AG08396 (cell line): ENCODE results near the gene HELZ.
"Not testable (repeated sequence)": the region's sequence is repeated elsewhere in the genome, so short reads cannot be mapped to it uniquely, and the experiment has no call there.

Experiments used
- DNase-seq: peaks from one replicate; pipeline ENCODE4 v3.0.0; 2012; ENCODE audit warnings: low spot score, mixed read lengths

Gene HELZ

DNA sequence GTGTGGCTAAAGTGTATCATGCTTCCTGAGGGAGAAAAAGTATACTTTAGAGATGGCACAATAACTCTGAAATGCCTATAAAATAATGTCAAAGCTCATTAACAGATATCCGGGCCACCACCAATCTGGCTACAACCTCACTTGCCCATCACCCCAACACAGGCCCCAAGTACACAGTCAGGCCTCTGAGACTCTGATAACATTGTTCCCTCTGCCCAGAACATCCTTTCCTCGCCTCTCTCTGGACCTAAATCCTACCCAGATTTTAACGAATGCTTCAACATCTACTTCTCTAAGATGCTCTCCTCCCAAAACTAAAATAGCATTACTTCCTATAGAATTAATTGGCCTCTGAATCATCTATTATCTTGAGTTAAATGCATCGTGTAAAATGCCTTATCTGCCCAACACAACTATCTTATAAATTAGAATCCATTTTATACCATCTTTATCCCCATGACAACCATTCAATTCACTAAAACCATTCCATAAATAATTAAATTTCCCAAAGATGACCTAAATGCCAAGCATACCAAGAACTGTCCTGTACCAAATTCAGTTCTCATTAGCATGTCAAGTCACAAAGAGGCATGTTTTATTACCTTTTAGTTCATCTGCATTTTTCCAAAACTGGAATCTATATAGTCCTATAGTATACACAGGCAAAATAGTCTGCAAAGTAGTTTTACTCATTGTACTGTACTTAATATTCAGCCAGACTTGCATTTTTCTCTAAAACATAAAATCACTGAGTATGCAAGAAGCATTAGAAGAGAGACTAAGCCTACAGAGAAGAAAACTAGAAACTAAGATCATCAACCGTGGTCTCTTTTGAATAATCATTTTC is 15.7 kb downstream of the HELZ start:
- no peak for DNase-seq

DNA sequence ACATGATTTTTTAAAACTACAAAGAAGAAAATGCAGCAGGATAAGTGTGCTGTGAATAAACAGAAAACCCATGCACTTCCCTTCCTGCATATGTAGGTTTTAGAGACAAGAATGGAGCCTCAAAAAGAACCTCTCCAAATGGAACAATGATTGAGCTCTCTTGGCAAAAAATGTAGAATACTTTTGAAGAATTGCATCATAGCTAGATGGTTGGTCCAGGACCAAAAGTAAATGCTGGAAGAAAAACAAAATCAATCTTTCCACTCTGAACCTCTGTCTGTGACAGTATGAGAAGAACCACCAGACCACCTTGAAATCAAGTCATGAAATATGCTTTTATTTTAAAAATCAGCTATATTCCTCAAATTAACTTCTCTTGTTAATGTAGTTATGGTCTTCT is 17.5 kb downstream of the HELZ start:
- DNase-seq, result no peak

DNA sequence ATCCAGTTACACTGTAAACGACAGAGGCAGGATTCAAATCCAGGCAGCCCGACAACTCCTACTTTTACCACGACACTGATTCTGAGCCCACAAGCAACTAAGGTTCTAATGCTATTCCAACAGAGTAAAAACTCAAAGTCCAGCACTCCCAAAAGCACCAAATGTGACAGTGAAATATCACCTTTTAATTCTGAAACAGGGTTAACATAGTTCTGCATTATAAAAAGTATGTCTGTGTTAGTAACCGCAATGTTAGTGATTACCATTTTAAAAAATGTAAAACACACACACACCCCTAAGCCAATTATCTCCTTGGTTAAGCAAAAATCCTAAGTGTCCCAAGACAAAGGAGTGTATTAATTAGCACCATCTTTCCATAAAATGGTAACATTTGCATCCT is 19.7 kb downstream of the HELZ start:
- no peak for DNase-seq

DNA sequence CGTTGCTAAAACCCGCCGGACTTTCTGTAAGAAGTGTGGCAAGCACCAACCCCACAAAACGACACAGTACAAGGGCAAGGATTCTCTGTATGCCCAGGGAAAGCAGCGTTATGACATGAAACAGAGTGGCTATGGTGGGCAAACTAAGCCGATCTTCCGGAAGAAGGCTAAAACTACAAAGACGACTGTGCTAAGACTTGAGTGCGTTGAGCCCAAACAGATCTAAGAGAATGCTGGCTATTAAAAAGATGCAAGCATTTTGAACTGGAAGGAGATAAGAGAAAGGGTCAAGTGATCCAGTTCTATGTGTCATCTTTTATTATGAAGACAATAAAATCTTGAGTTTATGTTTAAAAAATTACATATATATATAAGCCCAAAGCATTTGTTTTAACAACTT is 20.3 kb downstream of the HELZ start:
- no peak for DNase-seq

DNA sequence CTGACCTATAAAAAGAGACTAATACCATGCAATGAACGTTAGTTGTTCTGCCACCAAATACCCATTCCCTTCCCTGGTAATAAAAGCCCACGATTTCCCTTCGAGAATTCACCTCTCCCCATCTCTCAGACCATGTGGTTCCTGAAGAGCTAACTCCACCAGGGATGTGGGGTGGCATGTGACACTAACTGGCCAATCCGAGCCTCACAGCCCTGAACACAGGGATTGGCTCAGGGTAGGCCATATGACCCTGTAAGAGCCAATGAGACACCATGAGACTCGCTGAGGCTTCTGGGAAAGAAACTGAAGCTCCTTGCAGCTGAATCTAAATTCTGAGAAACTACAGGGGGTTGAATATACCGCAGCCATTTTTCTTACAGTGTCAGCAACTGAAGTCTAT is 21.1 kb downstream of the HELZ start:
- no peak for DNase-seq

DNA sequence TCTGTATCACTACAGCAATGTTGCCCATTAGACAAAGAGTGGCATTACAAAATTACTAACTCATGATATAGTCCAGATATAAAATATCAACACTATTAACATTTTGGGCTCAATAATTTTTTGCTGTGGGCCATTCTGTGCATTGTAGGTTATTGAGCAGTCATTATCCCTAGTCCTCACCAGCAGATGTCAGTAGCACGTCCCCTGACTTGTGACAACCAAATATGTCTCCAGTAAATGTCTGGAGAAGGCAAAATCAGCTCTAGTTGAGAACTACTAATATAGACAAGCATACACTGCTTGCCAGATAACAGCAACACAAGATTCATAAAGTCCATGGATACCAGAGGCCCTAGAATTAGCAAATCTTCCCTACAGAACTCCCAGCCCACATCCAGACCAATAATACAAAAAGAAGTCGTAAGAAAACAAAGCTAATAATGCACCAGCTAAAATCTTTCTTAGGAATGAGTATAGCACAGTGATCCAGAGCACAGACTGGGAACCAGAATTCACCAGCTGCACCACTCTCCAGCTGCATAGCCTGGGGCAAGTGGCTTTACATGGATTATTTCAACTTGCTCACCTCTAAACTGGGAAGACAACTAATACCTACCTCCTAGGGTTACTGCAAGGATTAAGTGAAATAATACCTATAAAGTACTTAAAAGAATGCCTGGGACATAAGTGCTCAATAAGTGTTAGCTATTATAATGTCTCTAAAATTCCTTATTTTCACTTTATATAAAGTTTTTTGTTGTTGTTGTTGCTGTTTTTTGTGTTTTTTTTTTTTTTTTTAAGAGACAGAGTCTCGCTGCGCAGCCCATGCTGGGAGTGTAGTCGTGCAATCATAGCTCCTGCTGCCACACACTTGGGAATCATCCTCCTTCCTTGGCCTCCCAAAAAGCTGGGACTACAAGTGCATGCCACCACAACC is 23.7 kb downstream of the HELZ start:
- peak; percentile 31 for DNase-seq

DNA sequence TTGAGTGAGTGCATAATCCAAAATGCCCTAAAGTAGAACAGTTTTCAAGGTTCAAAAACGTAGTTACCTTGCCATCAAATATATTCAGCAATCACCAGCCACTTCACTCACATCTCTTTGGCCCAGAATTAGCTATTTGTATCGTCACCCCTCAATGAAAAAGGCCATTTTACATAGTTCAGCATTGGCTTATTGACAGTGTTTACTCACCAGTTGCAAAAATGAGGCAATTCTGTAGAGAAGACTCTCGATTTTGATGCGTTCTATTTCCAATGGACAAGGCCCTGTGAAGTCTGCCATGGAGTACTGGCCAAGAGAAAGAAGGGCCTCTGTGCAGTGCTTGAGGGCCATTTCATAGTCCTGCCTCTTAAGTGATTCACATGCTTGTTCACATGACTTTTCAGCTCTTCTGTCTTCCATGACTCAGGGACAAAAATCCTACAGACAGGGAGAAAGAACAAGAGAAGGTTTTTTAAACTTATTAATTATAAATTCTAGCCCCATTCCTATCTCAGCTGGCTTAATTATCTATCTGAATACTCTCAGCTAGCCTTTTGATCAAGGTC is 26.5 kb downstream of the HELZ start:
- peak; percentile 36 for DNase-seq

DNA sequence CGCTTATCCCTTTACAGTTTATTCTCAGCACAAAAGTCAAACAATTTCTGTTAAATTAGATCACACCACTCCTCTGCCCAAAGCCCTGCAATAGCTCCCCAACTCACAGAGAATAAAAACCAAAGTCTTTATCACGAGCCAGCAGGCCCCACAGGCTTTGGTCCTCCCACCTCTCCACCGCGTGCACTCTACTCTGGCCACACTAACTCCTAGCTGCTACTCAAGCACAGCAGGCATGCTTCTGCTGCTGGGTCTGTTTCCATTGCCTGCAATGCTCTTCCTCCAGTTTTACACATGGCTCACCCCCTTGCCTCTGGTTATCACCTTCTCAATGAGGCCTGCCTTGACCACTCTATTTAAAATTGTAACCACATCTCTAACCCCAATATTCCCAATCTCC is 27.6 kb downstream of the HELZ start:
- no peak for DNase-seq

DNA sequence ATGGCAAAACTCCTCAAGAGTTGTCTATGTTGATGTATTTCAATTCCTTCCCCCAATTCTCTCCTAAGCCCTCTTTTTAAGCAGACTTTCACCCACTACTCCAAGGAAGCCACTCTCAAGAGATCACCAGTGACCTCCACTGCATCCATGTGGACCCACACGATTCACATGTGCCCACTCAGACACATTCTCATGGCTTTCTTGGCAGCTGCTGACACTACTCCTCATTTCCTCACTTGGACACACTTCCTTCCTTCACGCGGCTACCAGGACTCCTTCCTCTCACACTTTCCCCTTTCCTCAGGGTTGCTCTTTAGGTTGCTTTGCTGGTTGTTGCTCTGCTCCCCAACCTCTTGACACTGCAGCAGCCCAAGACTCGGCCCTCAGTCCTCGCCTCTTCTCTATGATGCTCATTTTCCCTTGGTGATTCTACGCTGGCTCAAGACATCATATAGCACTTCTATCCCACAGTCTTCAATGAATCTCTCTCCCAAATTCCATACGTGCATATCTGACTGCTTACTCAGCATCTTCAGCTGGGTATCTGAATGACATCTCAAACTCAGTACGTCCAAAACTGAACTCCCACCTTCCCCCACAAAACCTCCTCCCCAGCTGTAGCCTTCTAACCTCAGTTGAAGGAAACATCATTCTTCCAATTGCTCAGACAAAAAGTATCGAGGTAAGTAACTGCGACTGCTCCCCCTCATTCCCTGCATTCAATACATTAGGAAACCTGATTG is 28.2 kb downstream of the HELZ start:
- no peak for DNase-seq

DNA sequence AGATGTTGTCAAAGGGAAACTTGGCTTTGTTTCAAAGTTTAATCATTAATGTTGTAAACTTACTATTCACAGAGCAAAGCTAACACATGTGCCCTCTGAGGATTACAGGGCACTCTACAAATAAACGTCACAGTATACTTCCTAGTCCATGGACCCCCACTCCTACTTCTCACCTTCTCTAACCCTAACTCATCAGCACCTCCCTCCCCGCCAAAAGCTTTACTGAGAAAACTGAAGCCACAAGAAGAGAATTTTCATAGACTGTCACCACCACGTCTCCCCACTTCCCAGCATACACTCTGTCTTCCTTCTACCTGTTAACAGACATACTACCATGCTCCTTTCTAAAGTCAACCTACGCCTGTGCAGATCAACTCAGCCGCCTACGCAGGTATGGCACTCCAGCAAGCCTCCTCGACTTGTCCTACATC is 29.0 kb downstream of the HELZ start:
- DNase-seq, result no peak

DNA sequence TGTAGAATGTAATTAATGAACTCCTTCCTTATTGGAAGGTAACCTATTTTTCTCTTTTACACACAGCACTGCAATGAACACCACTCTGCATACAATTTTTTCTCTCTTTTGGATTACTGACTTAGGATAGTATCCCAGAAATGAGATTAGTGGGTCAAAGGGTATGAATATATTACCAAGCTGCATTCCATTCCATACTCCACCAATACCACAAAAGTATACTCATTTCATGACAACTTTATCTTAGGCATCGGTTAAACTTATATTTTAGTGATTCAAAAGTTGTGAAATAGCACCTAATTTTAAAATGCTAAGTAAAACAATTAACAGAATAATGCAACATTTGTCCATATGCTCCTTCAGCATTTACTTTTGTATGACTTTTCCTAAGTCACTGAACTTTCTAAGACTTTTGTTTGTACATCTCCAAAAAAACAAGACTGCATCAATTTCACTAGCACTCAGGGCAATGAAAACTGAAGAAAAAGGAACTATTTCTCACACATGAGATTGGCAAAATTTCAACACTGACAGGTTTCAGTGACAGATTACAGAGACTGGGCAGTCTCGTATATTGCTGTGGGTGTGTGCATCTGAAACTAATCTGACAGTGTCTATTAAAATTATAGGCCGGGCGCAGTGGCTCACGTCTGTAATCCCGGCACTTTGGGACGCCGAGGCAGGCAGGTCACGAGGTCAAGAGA is 32.1 kb downstream of the HELZ start:
- DNase-seq, result peak; percentile 29

DNA sequence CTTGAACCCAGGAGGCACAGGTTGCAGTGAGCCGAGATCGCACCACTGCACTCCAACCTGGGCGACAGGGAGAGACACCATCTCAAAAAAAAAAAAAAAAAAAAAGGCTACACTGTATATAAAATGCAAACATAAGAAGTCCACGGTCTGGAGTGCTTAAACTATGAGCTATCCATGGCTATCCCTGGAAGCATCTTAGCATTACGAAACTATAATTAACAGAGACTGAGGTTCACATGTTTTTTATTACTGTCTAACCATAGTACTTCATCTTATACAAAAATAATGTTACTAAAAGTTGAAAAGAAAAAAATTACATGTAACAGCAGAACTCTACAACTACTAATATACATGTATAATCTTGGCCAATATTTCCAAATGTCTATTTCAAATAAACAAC is 32.8 kb downstream of the HELZ start:
- DNase-seq, result no peak

DNA sequence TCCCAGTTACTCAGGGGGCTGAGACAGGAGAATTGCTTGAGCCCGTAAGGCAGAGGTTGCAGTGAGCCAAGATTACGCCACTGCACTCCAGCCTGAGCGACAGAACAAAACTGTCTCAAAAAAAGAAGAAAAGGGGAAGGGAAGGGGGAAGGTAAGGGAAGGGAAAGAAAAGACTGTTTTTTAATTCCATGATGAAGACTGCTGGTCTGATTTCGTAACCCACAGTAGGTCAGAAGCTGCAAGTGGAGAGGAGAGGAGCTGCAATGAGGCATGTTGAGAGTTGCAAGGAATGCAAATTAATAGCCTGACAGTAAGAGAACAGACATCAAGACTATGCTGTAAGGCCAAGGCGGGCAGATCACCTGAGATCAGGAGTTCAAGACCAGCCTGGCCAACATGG is 33.3 kb downstream of the HELZ start:
- peak; percentile 15 for DNase-seq

DNA sequence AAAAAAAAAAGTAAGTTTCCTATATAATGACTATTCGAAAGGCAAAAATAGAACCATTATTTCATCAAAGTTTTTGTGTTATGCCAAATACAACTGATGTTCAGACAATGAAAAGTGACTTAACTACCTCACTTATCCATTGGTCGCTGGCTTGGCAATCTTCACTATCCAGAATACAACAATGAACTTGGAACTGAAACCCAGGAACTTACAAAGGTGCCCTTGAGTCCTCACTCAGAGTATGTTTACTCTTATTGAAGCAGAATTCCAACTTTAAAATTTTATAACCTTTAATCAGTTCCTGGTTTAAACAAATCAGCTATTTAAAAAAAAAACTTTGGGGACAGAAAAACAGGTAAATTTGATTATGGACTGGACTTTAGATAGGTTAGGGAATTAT is 34.1 kb downstream of the HELZ start:
- DNase-seq, result no peak

DNA sequence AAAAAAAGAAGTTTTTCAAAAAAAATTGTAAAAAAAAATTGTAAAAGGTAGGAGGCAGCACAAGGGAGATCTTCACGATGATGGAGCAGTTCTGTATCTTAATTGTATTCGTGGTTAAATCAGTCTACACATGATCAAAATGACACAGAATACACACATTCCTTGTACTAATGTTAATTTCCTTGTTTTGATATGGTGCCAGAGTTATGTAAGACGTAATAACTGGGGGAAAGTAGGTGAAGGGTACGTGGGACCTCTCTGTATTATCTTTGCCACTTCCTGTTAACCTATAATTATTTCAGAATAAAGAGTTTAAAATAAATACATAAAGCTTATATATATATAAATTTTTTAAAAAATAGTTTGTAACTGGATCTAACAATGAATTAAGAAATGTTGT is 36.8 kb downstream of the HELZ start:
- DNase-seq, result no peak

DNA sequence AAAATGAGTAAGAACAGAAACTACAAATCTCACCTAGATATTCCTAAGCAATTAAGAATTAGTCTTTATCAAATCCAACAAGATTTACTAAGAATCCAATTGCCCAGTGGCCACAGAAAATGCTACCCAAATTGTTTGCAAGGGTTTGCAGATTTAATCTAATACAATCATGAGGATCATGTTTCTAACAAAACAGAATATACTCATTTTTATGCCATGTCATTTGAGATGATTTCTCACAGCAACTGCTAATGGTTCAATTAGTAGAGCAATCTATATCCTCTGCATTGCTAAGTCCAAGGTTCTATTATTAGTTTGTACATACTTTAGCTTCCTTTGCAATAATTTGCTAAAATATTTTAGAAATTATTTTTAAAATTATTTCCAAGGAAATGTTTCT is 41.2 kb downstream of the HELZ start:
- no peak for DNase-seq

DNA sequence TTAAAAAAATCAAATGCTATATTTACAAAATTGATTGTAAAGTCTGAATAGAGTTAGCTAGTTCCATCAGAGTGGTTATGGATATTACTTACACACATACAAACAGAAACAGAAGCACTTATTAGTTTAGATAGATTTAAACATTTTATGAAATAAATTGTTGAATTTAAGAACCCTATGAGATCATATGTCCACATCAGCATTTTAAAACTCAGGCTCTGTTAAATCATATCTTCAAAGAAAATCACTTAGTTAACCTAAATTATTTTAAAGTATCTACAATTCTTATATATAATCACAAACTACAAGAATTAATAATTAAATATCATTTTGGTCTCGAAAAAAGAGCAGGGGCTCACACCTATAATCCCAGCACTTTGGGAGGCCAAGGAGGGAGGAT is 42.5 kb downstream of the HELZ start:
- DNase-seq, result no peak

DNA sequence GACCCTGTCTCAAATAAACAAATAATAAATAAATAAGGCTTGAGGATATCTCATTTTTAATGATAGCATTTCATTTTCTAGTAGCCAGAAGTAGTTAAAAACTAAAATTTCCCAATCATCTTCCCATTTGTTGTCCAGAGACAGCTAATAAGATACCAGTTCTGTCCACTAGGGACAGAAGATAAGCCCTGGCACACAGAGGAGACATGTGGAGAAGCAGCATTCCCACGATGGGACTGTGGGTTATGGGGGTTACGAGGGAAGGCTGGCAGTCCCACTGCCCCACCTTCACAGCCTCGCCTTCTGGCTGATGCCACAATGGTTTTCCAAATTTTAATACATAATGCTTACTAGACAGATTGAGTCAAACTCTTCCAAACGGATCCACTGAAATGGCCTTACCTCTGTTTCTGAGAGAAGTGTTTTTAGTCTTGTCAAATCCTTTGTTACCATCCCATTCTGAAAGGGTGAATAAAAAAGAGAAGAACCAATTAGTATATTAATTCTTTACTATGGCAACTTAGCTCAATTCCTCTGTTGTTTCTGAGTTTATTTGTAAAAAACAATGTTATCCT is 44.2 kb downstream of the HELZ start:
- peak; percentile 33 for DNase-seq

DNA sequence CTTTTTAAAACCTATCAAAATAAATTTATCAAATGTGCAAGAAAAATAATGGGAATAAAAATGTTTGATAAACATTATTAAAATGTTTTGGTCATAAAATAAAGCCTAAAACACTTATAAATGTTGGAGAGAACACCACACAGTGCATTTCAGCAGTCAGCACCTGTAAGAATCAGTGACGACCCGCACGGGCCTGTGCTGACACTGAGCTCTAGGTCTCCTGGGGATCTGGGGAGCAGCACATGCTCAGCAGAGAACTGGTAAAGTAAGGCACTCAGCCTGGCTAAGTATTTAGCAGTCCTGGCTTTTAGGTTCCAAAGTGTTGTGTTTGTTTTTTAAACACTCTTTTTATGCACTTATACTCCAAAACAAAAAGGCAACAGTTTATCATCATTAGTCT is 46.9 kb downstream of the HELZ start:
- DNase-seq, result no peak

DNA sequence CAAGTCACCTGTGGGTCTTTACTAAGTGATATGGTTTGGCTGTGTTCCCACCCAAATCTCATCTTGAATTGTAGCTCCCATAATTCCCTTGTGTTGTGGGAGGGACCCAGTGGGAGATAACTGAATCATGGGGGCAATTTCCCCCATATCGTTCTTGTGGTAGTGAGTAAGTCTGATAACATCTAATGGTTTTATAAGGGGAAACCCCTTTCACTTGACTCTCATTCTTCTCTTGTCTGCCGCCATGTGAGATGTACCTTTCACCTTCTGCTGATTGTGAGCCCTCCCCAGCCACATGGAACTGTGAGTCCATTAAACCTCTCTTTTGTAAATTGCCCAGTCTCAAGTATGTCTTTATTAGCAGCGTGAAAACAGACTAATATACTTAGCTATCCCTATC is 48.0 kb downstream of the HELZ start:
- not testable (repeated sequence) for DNase-seq

DNA sequence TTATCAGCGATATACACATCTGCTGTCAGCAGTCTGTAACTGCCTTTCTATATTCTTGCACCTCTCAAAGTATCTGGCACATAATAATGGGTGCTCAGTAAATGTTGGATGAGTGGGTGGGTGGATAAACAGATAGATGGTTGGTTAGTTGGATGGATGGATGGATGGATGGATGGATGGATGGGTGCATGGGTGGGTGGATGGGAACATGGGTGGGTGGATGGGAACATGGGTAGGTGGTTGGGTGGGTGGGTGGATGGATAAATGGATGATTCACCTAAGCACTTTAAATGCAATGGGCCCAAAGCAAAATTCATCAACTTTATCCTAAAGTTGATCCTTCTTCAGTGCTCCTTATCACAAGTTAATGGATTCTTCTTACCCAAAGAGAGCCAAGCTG is 48.6 kb downstream of the HELZ start:
- no peak for DNase-seq
